ENCODE measurements around the gene SP140. TPM values are rescaled to one million over a fixed set of nuclear protein-coding genes. Genes with fewer than 3 reads are reported as not detected.

Gene SP140
- total RNA-seq, 1 experiment from 2014 or later = 1.1 TPM

DNA sequence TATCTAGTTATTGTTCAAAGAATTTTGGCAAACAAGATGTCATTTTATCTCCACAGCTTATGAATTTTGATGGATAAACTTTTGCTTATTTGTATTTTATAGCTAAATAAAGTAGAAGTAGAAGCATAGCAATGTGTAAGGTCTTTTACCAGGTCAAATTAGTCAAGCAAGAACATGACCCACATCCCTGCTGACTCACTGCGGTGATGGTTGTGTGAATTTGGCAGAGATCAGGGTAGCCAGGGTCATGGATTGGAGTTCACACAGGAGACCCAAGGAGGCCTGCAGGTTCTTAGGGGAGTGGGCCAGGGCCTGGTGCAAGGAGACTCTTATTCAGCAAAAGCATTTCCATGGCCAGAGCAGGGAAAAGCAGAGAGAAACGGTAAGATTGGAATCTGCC, 18.7 kb downstream of the SP140 start:
- no TSS peak for BruUV-seq (replicated peaks)
- DNase-seq (ENCODE audit: low read depth, low spot score) (no peak), ATAC-seq (no peak)
- intact Hi-C loops (cut with micrococcal nuclease; ENCODE audit: unreplicated experiment) (no loop called here), in situ Hi-C loops (cut with HindIII; ENCODE audit: low pct_unique_long_range_greater_than_20kb, low sequenced_read_pairs) (no loop called here)
- H3K9me3 ChIP-seq (ENCODE audit: control insufficient read depth, insufficient read depth, low read depth, low read length) = no peaks in the 10 kb centered on the region
- no peak overlapping the region for H3K4me3 ChIP-seq (ENCODE audit: low read depth in 2 of 2, low read length in 2 of 2)
- no peaks in the 10 kb centered on the region for H3K36me3 ChIP-seq (ENCODE audit: control insufficient read depth, insufficient read depth, low read length)
- ChIA-PET CTCF (no interaction called here), POLR2A (interaction anchor here (0.6 kb wide), 1 partner anchor 407 kb away, joined by 4 read pairs; no protein-coding TSS in a partner anchor)
- no peaks in the 10 kb centered on the region for H3K4me1 ChIP-seq (ENCODE audit: control insufficient read depth, insufficient read depth, low read length)
- TF ChIP-seq, protein P1, sequence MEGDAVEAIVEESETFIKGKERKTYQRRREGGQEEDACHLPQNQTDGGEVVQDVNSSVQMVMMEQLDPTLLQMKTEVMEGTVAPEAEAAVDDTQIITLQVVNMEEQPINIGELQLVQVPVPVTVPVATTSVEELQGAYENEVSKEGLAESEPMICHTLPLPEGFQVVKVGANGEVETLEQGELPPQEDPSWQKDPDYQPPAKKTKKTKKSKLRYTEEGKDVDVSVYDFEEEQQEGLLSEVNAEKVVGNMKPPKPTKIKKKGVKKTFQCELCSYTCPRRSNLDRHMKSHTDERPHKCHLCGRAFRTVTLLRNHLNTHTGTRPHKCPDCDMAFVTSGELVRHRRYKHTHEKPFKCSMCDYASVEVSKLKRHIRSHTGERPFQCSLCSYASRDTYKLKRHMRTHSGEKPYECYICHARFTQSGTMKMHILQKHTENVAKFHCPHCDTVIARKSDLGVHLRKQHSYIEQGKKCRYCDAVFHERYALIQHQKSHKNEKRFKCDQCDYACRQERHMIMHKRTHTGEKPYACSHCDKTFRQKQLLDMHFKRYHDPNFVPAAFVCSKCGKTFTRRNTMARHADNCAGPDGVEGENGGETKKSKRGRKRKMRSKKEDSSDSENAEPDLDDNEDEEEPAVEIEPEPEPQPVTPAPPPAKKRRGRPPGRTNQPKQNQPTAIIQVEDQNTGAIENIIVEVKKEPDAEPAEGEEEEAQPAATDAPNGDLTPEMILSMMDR (IDR thresholded peaks at IDR 0.05) = no peak
- TF ChIP-seq POLR2AphosphoS5 (IDR thresholded peaks at IDR 0.05; ENCODE audit: low read depth, low read length) (no peak), SIN3A (IDR thresholded peaks at IDR 0.05; ENCODE audit: borderline replicate concordance, insufficient read depth, low read depth, low read length) (no peak), TCF7L2 (IDR thresholded peaks at IDR 0.05; ENCODE audit: low read depth, low read length) (no peak)
- TF ChIP-seq, protein P2, sequence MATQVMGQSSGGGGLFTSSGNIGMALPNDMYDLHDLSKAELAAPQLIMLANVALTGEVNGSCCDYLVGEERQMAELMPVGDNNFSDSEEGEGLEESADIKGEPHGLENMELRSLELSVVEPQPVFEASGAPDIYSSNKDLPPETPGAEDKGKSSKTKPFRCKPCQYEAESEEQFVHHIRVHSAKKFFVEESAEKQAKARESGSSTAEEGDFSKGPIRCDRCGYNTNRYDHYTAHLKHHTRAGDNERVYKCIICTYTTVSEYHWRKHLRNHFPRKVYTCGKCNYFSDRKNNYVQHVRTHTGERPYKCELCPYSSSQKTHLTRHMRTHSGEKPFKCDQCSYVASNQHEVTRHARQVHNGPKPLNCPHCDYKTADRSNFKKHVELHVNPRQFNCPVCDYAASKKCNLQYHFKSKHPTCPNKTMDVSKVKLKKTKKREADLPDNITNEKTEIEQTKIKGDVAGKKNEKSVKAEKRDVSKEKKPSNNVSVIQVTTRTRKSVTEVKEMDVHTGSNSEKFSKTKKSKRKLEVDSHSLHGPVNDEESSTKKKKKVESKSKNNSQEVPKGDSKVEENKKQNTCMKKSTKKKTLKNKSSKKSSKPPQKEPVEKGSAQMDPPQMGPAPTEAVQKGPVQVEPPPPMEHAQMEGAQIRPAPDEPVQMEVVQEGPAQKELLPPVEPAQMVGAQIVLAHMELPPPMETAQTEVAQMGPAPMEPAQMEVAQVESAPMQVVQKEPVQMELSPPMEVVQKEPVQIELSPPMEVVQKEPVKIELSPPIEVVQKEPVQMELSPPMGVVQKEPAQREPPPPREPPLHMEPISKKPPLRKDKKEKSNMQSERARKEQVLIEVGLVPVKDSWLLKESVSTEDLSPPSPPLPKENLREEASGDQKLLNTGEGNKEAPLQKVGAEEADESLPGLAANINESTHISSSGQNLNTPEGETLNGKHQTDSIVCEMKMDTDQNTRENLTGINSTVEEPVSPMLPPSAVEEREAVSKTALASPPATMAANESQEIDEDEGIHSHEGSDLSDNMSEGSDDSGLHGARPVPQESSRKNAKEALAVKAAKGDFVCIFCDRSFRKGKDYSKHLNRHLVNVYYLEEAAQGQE (IDR thresholded peaks at IDR 0.05; ENCODE audit: insufficient read depth in 1 of 2, low read depth in 2 of 2, low read length in 1 of 2) = no peak
- no peak overlapping the region for H3K27ac ChIP-seq (ENCODE audit: low read length)
- peaks cover 43% of the 10 kb centered on the region for H3K27me3 ChIP-seq (ENCODE audit: control insufficient read depth, insufficient read depth, low read length)

DNA sequence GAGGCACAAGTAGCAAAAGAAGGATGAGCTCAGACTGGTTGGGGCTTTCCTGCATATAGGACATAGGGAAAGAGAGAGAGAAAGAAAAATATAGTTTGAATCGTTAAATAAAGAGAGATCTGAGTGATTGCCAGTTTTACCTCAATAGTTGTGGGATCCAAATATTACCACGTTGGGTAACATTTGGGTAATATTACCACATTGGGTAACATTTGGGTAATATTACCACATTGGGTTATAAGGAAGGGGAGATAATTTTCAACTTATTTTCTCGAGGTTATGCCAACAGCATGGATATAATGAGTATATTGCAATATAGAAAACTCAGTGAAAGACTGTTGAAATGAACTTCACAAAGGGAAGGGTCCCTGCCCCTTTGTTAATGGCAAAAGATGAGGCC, 20.7 kb downstream of the SP140 start:
- CTCF ChIA-PET = no interaction called here
- POLR2A ChIA-PET = no interaction called here
- Histone ChIP-seq H3K36me3 (ENCODE audit: control insufficient read depth, insufficient read depth, low read length) (no peaks in the 10 kb centered on the region), H3K27me3 (ENCODE audit: control insufficient read depth, insufficient read depth, low read length) (peaks cover 44% of the 10 kb centered on the region), H3K4me3 (ENCODE audit: low read depth in 2 of 2, low read length in 2 of 2) (no peak overlapping the region), H3K27ac (ENCODE audit: low read length) (no peak overlapping the region), H3K9me3 (ENCODE audit: control insufficient read depth, insufficient read depth, low read depth, low read length) (no peaks in the 10 kb centered on the region), H3K4me1 (ENCODE audit: control insufficient read depth, insufficient read depth, low read length) (no peaks in the 10 kb centered on the region)
- no TSS peak for BruUV-seq (replicated peaks)
- in situ Hi-C loops (cut with HindIII; ENCODE audit: low pct_unique_long_range_greater_than_20kb, low sequenced_read_pairs) = no loop called here
- TF ChIP-seq, protein P1 (IDR thresholded peaks at IDR 0.05) = no peak
- TF ChIP-seq POLR2AphosphoS5 (IDR thresholded peaks at IDR 0.05; ENCODE audit: low read depth, low read length) (no peak), TCF7L2 (IDR thresholded peaks at IDR 0.05; ENCODE audit: low read depth, low read length) (no peak)
- TF ChIP-seq, protein P2 (IDR thresholded peaks at IDR 0.05; ENCODE audit: insufficient read depth in 1 of 2, low read depth in 2 of 2, low read length in 1 of 2) = no peak
- ATAC-seq (no peak), DNase-seq (ENCODE audit: low read depth, low spot score) (no peak)
- intact Hi-C loops (cut with micrococcal nuclease; ENCODE audit: unreplicated experiment) = no loop called here
